Lower lobe of right lung (tissue), 2 donors: Measurements from ENCODE around the gene CRYBB3. TPM values are rescaled to one million over a fixed set of nuclear protein-coding genes. Genes with fewer than 3 reads are reported as not detected.

ENCODE experiments used
- ATAC-seq, 2 donors: fragments of 200-7000 bp; cut with Tn5 transposase; one replicate each; pipeline ENCODE4 v1.9.1; 2020 to 2022; ENCODE audit warnings: mild to moderate bottlenecking in 2 of 2, moderate library complexity in 2 of 2
- DNase-seq: peaks from one replicate; pipeline ENCODE4 v3.0.0-alpha.2; 2020
- H3K27ac ChIP-seq: fragments of 200-600 bp; one replicate; pipeline ENCODE4 v1.8.0; 2022
- H3K27me3 ChIP-seq: fragments of 200-600 bp; one replicate; pipeline ENCODE4 v1.8.0; 2022; ENCODE audit warnings: low read depth
- H3K36me3 ChIP-seq: fragments of 200-600 bp; one replicate; pipeline ENCODE4 v1.8.0; 2022; ENCODE audit warnings: mild to moderate bottlenecking
- H3K4me1 ChIP-seq: fragments of 200-600 bp; one replicate; pipeline ENCODE4 v1.8.0; 2022
- H3K4me3 ChIP-seq: fragments of 200-600 bp; one replicate; pipeline ENCODE4 v1.8.0; 2022; ENCODE audit warnings: mild to moderate bottlenecking
- H3K9me3 ChIP-seq: fragments of 200-600 bp; one replicate; pipeline ENCODE4 v1.8.0; 2022
- intact Hi-C: fragments of 100-400 bp; cut with DNase I; formaldehyde crosslinking; loops from one replicate; pipeline ENCODE4 v1.11.0; 2022
- total RNA-seq: library from RNA; stranded (reverse); fragmentation: NEBNext Ultra II Directional; extraction: Animal tissue kit (Norgen Biotek cat#: 25700); gene quantifications from one replicate; pipeline ENCODE4 v1.2.1, GENCODE V29; 2021
- TF ChIP-seq, protein P1 (sequence below): fragments of 200-600 bp; IDR thresholded peaks from one replicate; pipeline ENCODE4 v1.8.0; 2022; ENCODE audit warnings: antibody characterized with exemption, mild to moderate bottlenecking
- donor health status: DM: no; HTN: yes; CAD: no; lungs with severe emphysema.

CRYBB3 gene
- total RNA-seq, 1 donor from 2014 or later, result 0.74 TPM

DNA sequence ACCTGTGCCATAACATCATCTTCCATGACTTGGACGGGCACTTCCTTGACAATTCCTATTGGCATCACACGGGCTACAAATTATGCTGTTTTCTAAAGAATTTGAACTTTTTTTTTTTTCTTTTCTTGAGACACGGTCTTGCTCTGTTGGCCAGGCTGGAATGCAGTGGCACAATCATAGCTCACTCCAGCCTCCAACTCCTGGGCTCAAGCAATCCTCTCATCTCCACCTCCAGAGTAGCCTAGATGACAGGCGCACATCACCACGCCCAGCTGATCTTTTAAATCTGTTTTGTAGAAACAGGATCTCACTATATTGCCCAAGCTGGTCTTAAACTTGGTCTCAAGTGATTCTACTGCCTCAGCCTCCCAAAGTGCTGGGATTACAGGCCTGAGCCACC is 3.3 kb upstream of the CRYBB3 start:
- Histone ChIP-seq H3K27ac (no peak overlapping the region), H3K36me3 (peaks cover 57% of the 10 kb centered on the region), H3K4me1 (no peaks in the 10 kb centered on the region), H3K27me3 (no peaks in the 10 kb centered on the region), H3K4me3 (no peak overlapping the region), H3K9me3 (no peaks in the 10 kb centered on the region)
- no peak for ATAC-seq
- intact Hi-C loops, result no loop called here
- no peak for DNase-seq
- TF ChIP-seq, protein P1, sequence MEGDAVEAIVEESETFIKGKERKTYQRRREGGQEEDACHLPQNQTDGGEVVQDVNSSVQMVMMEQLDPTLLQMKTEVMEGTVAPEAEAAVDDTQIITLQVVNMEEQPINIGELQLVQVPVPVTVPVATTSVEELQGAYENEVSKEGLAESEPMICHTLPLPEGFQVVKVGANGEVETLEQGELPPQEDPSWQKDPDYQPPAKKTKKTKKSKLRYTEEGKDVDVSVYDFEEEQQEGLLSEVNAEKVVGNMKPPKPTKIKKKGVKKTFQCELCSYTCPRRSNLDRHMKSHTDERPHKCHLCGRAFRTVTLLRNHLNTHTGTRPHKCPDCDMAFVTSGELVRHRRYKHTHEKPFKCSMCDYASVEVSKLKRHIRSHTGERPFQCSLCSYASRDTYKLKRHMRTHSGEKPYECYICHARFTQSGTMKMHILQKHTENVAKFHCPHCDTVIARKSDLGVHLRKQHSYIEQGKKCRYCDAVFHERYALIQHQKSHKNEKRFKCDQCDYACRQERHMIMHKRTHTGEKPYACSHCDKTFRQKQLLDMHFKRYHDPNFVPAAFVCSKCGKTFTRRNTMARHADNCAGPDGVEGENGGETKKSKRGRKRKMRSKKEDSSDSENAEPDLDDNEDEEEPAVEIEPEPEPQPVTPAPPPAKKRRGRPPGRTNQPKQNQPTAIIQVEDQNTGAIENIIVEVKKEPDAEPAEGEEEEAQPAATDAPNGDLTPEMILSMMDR, result no peak

DNA sequence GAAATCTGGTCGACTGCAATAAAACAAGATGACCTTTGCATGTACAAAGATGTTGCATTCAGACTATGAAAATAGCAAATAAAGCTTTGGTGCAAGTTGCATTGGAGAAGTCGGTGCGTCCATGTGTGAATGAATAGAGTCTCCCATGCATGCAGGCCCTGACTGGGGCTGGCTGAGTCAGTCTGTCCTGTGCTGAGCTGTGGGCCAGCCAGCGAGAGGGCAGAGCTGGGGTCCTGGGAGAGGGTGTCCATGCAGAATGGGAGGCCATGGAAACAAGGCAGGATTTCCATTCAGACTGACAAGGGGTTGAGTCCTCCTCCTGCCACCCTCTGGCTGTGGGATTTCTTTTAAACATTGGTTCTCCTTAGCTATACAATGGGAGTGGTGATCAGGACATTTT is 2.3 kb upstream of the CRYBB3 start:
- no peaks in the 10 kb centered on the region for H3K4me1 ChIP-seq
- DNase-seq, result no peak
- H3K36me3 ChIP-seq, result peaks cover 50% of the 10 kb centered on the region
- intact Hi-C loops, result no loop called here
- no peaks in the 10 kb centered on the region for H3K9me3 ChIP-seq
- H3K4me3 ChIP-seq, result no peak overlapping the region
- H3K27ac ChIP-seq, result no peak overlapping the region
- TF ChIP-seq, protein P1, result no peak
- ATAC-seq, result no peak
- H3K27me3 ChIP-seq, result no peaks in the 10 kb centered on the region

DNA sequence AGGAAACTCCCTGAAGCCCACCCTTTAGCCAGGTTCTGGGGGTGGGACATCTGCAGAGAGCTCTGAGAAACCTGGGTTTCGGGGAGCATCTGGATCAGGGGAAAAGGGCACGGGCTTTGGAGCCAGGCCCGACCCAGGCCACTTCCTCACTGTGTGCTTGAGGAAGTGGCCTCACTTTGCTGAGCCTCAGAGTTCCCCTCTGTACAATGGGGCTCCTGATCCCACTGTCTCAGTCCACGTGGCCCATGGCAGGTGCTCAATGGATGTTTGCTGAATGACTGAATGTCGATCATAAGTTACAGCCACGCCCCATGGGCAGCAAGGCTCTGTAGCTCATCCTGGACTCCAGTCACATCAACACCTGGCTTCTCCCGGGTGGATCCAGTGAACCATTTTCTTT is 1.3 kb downstream of the CRYBB3 start:
- Histone ChIP-seq H3K27me3 (no peaks in the 10 kb centered on the region), H3K27ac (no peak overlapping the region), H3K4me3 (no peak overlapping the region), H3K9me3 (no peaks in the 10 kb centered on the region), H3K36me3 (peaks cover 27% of the 10 kb centered on the region), H3K4me1 (no peaks in the 10 kb centered on the region)
- TF ChIP-seq, protein P1, result no peak
- DNase-seq (no peak), ATAC-seq (no peak)
- intact Hi-C loops, result no loop called here

DNA sequence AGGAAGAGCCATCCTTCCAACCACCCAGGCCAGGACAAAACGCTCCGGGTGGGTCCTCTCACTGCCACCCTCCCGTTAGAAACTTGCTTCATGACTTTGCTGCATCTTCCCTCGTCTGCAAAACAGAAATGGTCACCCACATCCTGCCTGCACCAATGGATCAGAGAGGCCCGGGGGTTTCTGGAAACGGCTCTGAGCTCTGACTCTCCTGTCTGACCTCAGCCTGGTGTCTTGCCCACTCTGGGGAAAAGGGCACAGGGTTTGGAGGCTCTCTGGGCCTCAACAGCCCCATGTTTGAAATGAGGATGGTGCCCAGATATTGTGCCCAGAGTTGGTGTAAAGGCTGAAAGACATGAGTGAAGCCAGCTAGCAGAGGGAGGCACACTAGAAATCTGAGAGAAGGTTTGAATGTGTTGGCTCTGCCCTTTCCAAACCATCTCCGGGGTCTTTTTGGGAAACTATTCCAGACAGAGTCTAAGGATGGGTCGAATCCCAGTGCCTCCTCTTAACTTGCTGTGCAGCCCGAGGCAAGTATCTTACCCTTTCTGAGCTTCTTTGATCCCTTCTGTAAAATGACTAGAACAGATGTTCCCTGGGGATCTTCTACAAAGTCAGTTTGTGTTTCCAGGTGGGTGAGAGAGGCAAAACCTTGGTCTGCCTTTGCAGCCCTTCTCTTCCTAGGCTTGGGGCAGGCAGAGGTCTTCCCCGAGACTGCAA is 2.1 kb downstream of the CRYBB3 start:
- H3K27me3 ChIP-seq, result no peaks in the 10 kb centered on the region
- H3K27ac ChIP-seq, result no peak overlapping the region
- DNase-seq, result no peak
- ATAC-seq, result no peak
- no peak overlapping the region for H3K4me3 ChIP-seq
- H3K36me3 ChIP-seq, result peaks cover 19% of the 10 kb centered on the region
- H3K9me3 ChIP-seq, result no peaks in the 10 kb centered on the region
- intact Hi-C loops, result no loop called here
- no peaks in the 10 kb centered on the region for H3K4me1 ChIP-seq
- TF ChIP-seq, protein P1, result no peak

- intact Hi-C loops, result no loop called here
- Histone ChIP-seq H3K36me3 (peaks cover 12% of the 10 kb centered on the region), H3K9me3 (no peaks in the 10 kb centered on the region), H3K27ac (no peak overlapping the region), H3K4me3 (no peak overlapping the region), H3K27me3 (no peaks in the 10 kb centered on the region), H3K4me1 (no peaks in the 10 kb centered on the region)
- peak; percentile 71 to 80 for ATAC-seq
- TF ChIP-seq, protein P1, result peak; percentile 87
- DNase-seq, result peak; percentile 60
Observed at GRCh38 chr22:25202290-25202921, 2.7 kb downstream of the CRYBB3 start.
